ENCODE results near the gene UBE2E3. TPM values are rescaled to one million over a fixed set of nuclear protein-coding genes. Genes with fewer than 3 reads are reported as not detected.

UBE2E3 gene
- total RNA-seq, 6 experiments from 2014 or later, result 21.0 to 45.5 (median 31.0) TPM

GRCh38 chr2:181073896-181074295, 93.5 kb downstream of the UBE2E3 start:
- intact Hi-C loops (cut with DNase I), result no loop called here
- ATAC-seq (no peak), DNase-seq (no peak)
- no peaks in the 10 kb centered on the region for H3K27me3 ChIP-seq
- TF ChIP-seq POLR2A (IDR thresholded peaks at IDR 0.05) (no peak), CTCF (IDR thresholded peaks at IDR 0.05) (no peak)
- H3K4me1 ChIP-seq, result no peaks in the 10 kb centered on the region
- no peaks in the 10 kb centered on the region for H3K36me3 ChIP-seq
- H3K27ac ChIP-seq, result no peak overlapping the region
- no peak overlapping the region for H3K4me3 ChIP-seq
- no peaks in the 10 kb centered on the region for H3K9me3 ChIP-seq

GRCh38 chr2:181074457-181074856, 94.1 kb downstream of the UBE2E3 start:
- TF ChIP-seq CTCF (IDR thresholded peaks at IDR 0.05) (no peak), POLR2A (IDR thresholded peaks at IDR 0.05) (no peak)
- 69% methylated on average over 2 of the region's 2 CpGs for WGBS (ENCODE audit: insufficient coverage, low coverage, low lambda C conversion rate, missing lambda C conversion rate)

GRCh38 chr2:181076658-181077057, 96.3 kb downstream of the UBE2E3 start:
- H3K9me3 ChIP-seq, result no peaks in the 10 kb centered on the region
- H3K36me3 ChIP-seq, result no peaks in the 10 kb centered on the region
- no peak overlapping the region for H3K4me3 ChIP-seq
- ATAC-seq (no peak), DNase-seq (no peak)
- intact Hi-C loops (cut with DNase I), result no loop called here
- no peak overlapping the region for H3K27ac ChIP-seq
- TF ChIP-seq CTCF (IDR thresholded peaks at IDR 0.05) (no peak), POLR2A (IDR thresholded peaks at IDR 0.05) (no peak)
- no peaks in the 10 kb centered on the region for H3K27me3 ChIP-seq
- H3K4me1 ChIP-seq, result no peaks in the 10 kb centered on the region
- 6% methylated on average over 1 of the region's 1 CpG for WGBS (ENCODE audit: insufficient coverage, low coverage, low lambda C conversion rate, missing lambda C conversion rate)

More at GRCh38 chr2:181074457-181074856, 94.1 kb downstream of the UBE2E3 start:
- ATAC-seq (no peak), DNase-seq (no peak)
- Histone ChIP-seq H3K27me3 (no peaks in the 10 kb centered on the region), H3K9me3 (no peaks in the 10 kb centered on the region), H3K4me1 (no peaks in the 10 kb centered on the region), H3K36me3 (no peaks in the 10 kb centered on the region), H3K27ac (no peak overlapping the region), H3K4me3 (no peak overlapping the region)
- intact Hi-C loops (cut with DNase I), result no loop called here

GRCh38 chr2:181077128-181077709, 96.8 kb downstream of the UBE2E3 start:
- Histone ChIP-seq H3K4me3 (no peak overlapping the region), H3K4me1 (no peaks in the 10 kb centered on the region), H3K27ac (no peak overlapping the region), H3K9me3 (no peaks in the 10 kb centered on the region), H3K36me3 (no peaks in the 10 kb centered on the region), H3K27me3 (no peaks in the 10 kb centered on the region)
- TF ChIP-seq CTCF (IDR thresholded peaks at IDR 0.05) (peak; percentile 63 to 80 (median 75)), POLR2A (IDR thresholded peaks at IDR 0.05) (no peak)
- WGBS (ENCODE audit: insufficient coverage, low coverage, low lambda C conversion rate, missing lambda C conversion rate), result 49% methylated on average over 4 of the region's 4 CpGs
- ATAC-seq (peak; percentile 78 to 84 (median 82)), DNase-seq (no peak)
- intact Hi-C loops (cut with DNase I), result no loop called here

- intact Hi-C loops (cut with DNase I), result no loop called here
- ATAC-seq, result no peak
- DNase-seq, result no peak
- Histone ChIP-seq H3K4me1 (no peaks in the 10 kb centered on the region), H3K9me3 (no peaks in the 10 kb centered on the region), H3K4me3 (no peak overlapping the region), H3K27ac (no peak overlapping the region), H3K36me3 (no peaks in the 10 kb centered on the region), H3K27me3 (no peaks in the 10 kb centered on the region)
- no peak for TF ChIP-seq CTCF (IDR thresholded peaks at IDR 0.05)
- no peak for TF ChIP-seq POLR2A (IDR thresholded peaks at IDR 0.05)
- 92% methylated on average over 2 of the region's 2 CpGs for WGBS (ENCODE audit: insufficient coverage, low coverage, low lambda C conversion rate, missing lambda C conversion rate)
These were observed 102.7 kb downstream of the UBE2E3 start for GRCh38 chr2:181083140-181083539.
